Measurements from ENCODE around the gene XPO1.

GRCh38 chr2:61465045-61465444, 73.1 kb downstream of the XPO1 start:
- TF ChIP-seq CTCF (IDR thresholded peaks at IDR 0.05) (no peak), EP300 (IDR thresholded peaks at IDR 0.05; ENCODE audit: low read depth) (no peak), POLR2A (IDR thresholded peaks at IDR 0.05) (no peak), POLR2AphosphoS5 (IDR thresholded peaks at IDR 0.05) (no peak)

Data from transverse colon (tissue), 4 donors.